HS-27A (cell line): ENCODE measurements around the gene PDE6A.
"Not testable (repeated sequence)": the region's sequence is repeated elsewhere in the genome, so short reads cannot be mapped to it uniquely, and the experiment has no call there.

Experiments
- DNase-seq: peaks from one replicate; pipeline ENCODE4 v3.0.0-alpha.2; 2012; ENCODE audit warnings: low read depth, missing footprints

PDE6A gene

DNA sequence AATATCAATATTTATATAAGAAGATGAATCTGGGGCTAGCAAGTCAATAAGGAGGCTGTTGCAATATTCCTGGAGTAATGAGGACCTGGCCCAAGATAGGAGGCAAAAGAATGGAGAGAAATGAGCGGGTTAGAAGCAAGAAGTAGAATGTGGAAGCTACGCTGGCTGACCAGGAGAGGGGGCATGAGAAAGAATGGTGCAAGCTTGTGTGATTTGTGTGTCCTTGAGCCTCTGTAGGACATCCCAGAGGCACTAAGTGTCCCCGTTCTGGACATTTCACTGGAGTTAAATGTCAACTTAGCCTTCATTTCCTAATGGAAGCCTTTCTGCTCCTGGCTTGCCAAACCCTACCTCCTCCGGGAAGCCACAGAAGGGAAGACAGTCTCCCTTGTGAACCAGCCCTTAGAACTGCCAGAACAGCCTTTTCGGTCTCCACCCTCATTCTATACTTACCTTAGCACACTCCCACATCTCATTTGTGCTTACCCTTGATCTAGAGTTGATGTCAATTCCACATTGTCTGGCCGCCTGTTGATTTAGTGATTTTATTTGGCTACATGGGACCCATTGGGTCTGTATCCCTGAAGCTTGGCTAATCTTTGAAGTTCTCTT lies 6.7 kb upstream of the PDE6A start:
- no peak for DNase-seq

DNA sequence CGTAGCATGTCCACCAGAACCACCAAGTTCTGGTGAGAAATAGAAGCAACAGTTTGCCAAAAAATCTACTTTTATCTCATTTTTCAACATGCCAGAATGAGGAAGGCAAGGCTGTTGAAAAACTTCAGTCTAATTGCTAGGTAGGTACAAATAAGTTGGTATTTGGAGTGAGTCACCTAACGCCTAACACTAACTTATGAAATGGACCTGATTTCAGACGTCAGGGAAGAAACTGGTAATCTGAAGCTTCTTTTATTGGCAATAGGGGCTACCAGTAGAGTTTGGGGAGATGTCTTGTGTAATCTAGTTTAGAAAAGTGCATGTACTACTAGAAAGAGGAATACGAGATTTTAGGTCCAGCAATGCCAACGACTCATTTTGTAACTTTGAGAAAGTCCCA lies 4.4 kb upstream of the PDE6A start:
- DNase-seq, result no peak

DNA sequence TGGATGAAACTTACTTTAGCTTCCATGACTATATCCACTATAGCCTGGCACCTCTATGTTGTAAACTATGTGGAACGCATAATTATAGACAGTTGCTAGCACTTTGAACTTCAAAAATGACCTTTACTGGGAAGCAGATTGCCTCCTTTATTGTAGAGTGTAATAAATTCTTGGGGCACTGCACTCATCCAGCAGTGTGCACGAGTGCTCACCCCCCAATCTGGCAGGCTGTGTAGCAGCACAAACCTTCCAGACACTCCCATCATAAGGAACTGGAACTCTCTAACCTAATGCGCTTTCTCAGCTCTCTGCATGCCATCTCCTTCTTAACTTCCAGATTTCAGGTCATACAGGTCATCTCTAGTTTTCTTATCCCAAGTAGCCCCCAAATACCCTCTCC lies 1.5 kb upstream of the PDE6A start:
- DNase-seq, result no peak

DNA sequence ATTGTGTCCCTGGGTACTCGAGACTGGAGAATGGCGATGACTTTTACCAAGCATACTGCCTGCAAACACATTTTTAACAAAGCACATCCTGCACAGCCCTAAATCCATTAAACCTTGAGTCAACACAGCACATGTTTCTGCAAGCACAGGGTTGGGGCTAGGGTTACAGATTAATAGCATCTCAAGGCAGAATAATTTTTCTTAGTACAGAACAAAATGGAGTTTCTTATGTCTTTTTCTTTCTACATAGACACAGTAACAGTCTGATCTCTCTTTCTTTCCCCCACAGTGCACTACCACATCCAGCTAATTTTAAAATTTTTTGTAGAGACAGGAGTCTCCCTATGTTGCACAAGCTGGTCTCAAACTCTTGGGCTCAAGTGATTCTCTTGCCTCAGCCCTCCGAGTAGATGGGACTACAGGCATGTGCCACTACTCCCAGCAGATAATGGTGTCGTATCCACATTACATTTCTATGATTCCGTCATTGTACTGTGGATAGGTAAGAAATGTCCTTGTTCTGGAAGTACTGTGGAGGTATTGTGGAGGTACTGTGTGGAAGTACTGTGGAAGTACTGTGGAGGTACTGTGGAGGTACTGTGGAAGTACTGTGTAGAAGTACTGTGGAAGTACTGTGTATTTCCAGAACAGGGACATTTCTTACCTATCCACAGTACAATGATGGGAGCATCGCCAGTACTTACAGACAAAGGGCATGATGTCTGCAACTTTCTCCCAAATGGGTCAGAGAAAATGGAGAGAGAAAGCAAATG lies 1.2 kb downstream of the PDE6A start:
- DNase-seq, result not testable (repeated sequence)

DNA sequence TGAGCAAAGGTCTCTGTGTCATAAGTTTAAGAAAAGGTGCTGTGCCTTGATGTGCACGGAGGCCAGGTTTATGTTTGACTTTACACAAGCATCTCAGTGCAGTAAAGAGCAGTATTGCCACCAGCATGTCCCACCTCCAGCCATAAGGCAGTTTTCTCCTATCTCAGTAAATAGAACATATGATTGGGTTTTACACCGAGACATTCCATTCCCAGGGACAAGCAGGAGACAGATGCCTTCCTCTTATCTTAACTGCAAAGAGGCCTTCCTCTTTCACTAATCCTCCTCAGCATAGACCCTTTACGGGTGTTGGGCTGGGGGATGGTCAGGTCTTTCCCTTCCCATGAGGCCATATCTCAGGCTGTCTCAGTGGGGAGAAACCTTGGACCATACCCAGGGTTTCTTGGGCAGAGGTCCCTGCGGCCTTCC lies 1.8 kb downstream of the PDE6A start:
- not testable (repeated sequence) for DNase-seq

DNA sequence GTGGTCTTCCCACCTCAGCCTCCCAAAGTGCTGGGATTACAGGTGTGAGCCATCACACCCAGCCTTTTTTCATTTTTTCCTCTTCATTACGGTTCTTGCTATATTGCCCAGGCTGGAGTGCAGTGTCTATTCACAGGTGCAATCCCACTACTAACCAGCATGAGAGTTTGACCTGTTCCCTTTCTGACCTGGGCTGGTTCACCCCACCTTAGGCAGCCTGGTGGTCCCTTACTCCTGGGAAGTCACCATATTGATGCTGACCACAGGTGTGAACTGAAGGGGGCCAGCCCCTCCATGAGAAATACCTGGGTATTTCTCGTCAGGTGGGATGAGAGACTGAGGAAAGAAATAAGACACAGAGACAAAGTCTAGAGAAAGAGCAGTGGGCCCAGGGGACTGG lies 2.4 kb downstream of the PDE6A start:
- DNase-seq, result no peak

DNA sequence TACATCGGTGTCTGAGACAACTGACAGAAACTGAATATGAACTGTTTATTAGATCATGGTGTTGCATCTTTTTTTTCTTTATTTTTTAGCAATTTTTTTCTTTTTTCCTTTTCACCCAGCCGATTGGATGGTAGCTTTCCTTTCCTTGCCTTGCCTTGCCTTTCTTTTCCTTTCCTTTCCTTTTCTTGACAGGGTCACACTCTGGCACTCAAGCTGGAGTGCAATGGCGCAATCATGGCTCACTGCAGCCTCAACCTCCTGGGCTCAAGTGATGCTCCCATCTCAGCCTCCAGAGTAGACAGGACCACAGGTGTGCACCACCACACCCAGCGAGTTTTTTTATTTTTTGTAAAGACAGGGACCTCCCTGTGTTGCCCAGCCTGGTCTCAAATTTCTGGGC lies 2.8 kb downstream of the PDE6A start:
- DNase-seq, result no peak

DNA sequence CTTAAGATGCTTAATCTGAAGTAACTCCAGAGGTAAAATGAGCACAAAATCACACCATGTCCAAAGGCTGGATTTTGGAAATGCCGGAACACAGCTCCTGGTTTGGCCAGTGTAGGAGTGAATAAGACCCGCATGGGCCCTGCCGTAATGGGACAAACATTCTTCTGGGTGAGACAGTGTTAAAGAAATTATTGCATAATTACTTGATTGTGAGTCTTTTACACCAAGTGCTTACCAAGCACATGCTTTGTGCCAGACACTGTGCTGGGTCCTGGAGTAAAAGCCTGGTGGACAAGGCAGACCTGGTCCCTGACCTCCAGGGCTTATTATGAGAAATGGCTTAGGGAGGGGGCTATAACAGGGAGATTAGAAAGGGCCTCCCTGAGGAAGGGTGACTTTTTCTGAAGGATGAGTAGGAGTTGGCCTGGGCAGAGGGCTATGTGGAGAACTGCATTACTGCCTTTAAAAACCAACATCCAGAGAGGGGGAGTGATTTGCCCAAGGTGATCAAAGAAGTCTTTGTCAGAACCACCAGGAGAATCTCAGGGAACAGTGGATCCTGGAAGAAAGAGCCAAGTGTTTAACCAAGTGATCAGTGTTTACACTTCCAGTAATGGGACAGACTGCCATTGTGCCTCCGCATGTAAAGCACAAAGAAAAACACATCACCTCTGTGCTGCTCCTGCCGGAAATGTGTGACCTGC lies 3.5 kb downstream of the PDE6A start:
- DNase-seq, result no peak

DNA sequence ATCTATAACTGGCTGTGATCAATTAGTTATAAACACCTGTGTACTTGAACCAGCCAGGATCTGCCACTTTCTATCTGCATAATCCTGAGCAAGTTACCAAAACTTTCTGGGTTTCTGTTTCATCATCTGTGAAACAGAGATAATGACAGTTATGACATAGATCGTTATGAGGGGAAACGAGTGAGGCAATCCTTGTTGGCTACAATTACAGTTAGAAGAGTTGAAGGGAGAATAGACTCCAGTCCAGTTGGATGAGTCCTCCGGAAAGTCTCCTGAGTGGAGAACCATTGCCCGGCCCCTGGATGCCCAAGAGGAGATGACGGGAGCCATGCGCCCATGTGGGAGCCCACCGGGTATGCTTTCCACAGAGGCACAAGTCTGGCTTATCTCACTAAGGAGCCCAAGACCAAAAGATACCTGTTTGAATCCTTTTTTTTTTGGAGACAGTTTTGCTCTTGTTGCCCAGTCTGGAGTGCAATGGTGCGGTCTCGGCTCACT lies 4.5 kb downstream of the PDE6A start:
- no peak for DNase-seq

DNA sequence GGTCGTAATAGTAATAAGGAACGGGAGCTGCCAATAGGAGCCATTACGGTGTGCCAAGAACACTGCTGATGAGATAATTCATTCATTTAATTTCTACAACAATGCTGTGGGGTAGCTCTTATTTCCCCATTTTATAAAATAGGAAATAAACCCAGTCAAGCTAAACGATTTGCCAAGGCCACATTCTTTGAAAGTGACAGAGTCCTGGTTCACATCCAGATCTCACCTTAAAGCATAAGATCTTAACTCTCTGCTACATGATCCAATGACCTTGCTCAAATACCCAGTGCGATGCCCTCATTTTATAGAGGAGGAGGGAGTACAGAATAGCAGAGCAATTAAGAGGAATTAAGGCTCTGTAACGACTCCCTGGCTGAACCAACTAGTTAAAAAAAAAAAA lies 5.0 kb downstream of the PDE6A start:
- no peak for DNase-seq

DNA sequence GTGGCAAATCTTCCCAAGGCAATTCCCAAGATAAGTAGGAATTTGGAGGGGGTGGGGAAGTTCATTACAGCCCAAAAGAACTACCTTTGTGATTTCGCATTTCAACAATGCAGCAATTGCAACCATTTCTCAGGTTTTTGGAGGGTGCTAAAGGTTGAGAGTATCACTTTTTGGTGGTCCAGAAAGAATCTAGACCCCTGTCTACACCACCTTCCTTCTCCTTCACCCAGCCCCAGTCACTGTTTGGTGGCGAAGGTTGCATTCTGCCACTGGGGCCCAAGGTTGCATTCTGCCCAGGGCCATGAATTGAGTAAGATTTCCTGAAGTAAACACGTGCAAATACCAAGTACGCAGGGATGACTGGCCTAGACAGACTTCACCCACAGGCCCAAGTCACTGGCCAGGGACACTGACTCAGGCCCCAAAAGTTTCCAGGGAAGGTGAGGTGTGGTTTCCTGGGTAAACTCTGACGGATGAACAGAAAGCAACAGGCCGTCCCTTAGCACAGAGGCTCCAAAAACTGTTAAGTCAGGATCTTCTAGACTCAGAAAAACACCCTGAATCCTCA lies 5.7 kb downstream of the PDE6A start:
- peak; percentile 54 for DNase-seq

DNA sequence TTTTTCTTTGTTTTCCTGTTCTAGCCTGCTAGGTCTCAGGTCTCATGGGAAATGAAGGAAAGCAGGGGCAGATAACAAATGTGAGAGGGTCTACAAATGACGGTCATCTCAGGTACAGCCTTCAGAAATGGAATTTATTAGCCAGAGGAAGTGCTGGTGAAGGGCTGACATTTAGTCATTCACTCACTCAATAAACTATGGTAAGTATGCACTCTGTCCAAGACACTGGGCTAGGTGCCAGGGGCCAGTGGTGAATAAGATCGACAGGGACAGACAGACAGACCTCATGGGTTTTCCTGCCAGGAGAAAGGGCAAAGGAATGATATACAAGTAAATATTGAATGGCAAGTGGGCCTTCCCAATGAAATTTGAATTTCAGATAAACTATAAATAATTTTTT lies 6.3 kb downstream of the PDE6A start:
- peak; percentile 73 for DNase-seq

DNA sequence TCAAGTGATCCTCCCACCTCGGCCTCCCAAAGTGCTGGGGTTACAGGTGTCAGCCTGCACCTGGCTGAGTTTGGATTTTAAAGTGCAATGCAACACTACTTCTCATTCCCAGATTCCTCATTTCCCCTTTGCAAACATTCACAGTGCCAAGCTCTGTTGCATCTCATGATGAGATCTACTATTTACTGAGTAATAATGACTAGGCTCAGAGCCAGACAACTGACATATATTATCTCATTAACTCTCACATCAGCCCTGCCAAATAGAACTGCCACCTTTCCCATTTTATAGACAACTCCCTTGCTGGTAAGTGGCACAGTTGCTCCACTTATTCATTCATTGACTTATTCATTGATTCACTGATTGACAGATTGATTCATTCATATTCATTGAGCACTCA lies 7.0 kb downstream of the PDE6A start:
- DNase-seq, result no peak

DNA sequence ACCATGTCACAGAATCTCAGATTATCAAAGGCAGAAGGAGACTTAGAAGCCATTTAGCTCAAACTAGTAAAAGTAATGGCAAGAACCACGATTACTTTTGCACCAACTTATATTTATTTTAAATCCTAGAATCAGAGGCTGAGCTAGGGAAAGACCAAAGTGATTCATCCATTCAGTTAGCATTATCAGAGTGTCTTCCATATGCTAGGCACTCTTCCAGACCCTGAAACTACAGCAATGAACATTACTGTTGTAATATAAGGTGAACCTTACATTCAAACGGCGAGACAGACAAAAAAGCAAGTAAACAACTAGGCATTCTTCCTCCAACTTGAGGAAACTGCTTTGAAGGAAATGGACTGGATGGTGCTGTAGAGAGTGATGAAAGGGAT lies 7.9 kb downstream of the PDE6A start:
- no peak for DNase-seq

DNA sequence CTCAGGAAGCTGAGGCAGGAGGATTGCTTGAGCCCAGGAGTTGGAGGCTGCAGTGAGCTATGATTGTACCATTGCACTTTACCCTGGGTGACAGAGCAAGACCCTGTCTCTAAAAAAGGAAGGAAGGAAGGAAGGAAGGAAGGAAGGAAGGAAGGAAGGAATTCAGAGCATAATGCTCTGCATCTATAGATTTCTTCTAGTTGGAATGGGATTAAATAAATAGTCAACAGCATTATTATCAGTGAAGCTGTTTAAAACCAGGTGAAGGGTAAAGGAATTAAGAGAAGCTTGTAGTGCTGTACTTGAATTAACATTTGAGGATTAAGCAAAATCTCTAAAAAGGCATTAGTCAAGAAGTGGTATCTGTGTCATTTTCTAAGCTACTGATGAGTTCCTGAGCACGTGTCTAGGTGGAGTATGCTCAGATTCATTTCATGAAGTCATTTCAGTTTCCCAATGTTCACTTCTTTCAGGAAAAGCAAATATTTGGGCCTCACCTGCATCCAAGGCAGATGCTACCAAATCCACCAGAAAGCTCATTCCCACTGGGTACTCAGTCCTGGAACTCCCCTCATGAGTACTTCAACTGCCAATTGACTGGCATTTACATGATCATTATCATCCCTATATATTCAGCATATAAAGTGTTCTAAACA lies 8.4 kb downstream of the PDE6A start:
- DNase-seq, result no peak

DNA sequence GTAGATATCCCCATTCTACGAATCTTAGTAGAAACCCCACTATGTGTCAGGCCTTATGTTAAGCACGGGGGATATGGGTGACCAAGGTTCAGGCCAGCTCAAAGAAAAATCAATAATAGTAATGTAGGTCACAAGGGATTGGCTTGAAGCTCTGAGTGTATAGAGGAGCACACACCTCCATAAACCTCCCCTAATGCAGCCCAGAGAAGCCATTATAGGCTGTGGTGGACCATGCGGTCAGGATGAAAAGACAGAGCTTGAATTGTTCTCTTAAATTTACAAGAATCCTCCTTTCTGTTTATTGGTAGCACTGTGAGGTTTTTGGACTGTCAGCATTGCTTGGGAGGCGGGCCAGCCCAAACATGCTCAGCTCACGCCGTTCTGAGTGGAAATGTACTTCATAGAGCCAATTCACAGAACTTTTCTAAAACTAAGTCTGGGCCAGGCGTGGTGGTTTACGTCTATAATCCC lies 9.1 kb downstream of the PDE6A start:
- DNase-seq, result no peak

DNA sequence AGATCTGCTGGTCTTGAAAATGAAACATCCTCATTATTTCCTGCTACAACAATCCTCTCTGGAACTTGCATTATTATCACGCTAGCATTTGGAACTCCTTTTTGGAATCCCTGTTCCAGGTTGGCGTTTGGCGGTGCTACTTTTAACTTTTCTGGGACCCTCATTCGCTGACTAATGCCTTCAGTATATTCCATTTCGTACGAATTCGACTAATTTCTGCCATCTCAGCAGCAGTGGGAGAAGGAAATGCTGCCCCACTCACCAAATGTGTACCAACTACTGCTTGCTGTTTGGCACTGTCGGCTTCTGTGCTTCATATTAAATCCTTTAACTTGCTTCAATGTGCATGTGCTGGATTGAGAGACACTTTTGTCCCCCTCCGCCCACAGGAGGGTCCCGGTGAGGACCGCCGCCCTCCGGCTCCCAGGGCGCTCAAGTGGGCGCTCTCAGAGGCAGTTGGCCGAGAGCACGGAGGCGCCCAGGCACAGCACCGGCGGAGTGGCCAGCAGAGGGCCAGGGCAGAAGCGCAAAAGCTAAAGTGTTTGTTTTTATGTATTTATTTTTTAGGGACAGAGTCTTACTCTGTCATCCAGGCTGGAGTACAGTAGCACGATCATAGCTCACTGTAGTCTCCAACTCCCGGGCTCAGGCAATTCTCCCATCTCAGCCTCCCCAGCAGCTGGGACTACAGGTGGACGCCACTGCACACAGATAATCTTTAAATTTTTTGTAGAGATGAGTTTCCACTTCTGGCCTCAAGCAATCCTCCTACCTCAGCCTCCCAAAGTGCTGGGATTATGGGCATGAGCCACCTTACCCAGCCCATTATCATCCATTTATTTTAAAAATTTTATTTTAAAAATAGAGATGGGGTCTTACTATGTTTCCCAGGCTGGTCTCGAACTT lies 11.9 kb downstream of the PDE6A start:
- no peak for DNase-seq

DNA sequence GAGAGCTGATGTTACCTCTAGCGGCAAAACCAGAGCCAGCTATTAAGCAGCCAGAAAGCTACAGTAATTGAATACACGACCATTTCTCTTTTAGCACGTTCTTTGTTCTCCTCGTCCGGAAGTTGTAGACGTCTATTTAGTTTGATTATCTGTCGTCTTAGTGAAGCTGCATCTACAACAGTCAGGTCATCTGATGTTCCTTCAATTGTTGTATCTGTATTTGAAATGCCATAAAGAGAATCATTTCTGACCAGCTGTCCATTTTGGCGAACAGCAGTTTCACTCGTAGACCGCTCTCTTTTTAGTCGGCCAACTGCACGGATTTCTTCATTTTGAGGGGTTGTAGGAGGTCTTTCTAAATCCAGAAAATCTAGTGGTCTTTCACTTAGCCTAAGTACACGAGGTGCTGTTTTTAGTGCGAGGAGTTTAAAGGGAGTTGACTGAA lies 12.6 kb downstream of the PDE6A start:
- DNase-seq, result no peak

DNA sequence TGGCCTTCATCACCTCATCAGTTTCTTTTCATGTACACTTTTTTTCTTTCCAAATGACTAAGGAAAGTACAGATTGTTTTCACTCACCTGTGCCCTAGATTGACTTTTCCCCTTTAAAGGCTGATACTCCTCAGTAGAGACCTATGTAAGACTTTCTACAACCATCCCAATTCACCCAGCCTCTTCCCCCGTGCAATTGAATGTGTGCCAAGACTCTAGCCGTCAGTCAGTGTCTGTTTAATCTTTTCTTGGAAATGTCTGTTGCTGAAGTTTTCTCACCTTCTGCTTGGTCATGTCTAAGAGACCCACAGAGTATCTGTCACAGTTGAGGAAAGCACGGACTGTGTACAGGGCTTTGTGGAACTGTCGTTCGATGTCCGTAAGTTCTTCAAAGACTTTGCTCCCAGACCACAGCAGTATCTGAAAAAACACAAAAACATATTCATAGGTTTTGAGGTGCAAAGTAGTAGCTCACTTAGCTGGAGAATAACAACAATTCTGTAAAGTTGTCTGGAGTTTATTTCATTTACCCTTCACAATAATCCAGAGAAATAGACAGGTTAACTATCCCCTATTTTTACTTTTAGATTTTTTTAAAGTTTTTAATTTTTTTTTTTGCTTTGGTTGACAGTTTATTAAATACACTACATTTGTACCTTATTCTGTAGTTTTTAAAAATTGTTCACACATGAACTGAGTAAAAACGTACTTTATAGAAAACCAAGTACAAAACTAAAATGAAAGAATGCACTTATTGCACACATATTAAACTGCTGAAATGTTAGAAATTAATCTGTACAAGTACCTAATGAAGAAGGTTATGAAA lies 13.6 kb downstream of the PDE6A start:
- DNase-seq, result no peak
